C4-2B (cell line): Measurements from ENCODE around the gene LRRC26.
A peak's percentile ranks its signal among the peaks of the same experiment; 100 is the strongest.

Source experiments
- H3K27ac ChIP-seq: fragments of 450-650 bp; 2 replicates; pipeline ENCODE4 v1.5.1; 2017
- CTCF ChIP-seq: fragments of 450-650 bp; conservative IDR thresholded peaks from 2 replicates; pipeline ENCODE4 v1.5.1; 2017; ENCODE audit warnings: mild to moderate bottlenecking
- ZFX ChIP-seq: fragments of 450-650 bp; IDR thresholded peaks from 2 replicates; pipeline ENCODE4 v1.6.1; 2017

LRRC26 gene

GRCh38 chr9:137191691-137192447 is 22.0 kb upstream of the LRRC26 start:
- H3K27ac ChIP-seq = peak overlapping the region; percentile 93; the same call in 1 of the 2 replicates
- no peak for TF ChIP-seq CTCF
- TF ChIP-seq ZFX = no peak

GRCh38 chr9:137191245-137191644 is 21.4 kb upstream of the LRRC26 start:
- peak overlapping the region; percentile 93 for H3K27ac ChIP-seq
- TF ChIP-seq CTCF (no peak), ZFX (no peak)

GRCh38 chr9:137190315-137190856 is 20.5 kb upstream of the LRRC26 start:
- no peak; the same call in 1 of the 2 replicates for TF ChIP-seq CTCF
- peak overlapping the region; percentile 93 for H3K27ac ChIP-seq

- peak overlapping the region; percentile 93 for H3K27ac ChIP-seq
- TF ChIP-seq ZFX = no peak
- peak; percentile 44; the same call in 1 of the 2 replicates for TF ChIP-seq CTCF
Observed at GRCh38 chr9:137189297-137190295, 19.7 kb upstream of the LRRC26 start.

- H3K27ac ChIP-seq = peak within 1 kb of the TSS; percentile 93
- TF ChIP-seq ZFX (peak; percentile 83; the same call in 1 of the 2 replicates), CTCF (peak; percentile 79)
Observed at GRCh38 chr9:137188490-137189296, 18.8 kb upstream of the LRRC26 start, which contains the start of the genes ANAPC2 and SSNA1. Gene ANAPC2, minus strand, starts transcription at chr9:137188560. Its CDS starts 28 bp downstream, at chr9:137188532. Gene SSNA1, plus strand, starts transcription at chr9:137188676. Its CDS starts 51 bp downstream, at chr9:137188727.

GRCh38 chr9:137188086-137188489 is 18.2 kb upstream of the LRRC26 start:
- TF ChIP-seq CTCF = no peak
- TF ChIP-seq ZFX = no peak
- H3K27ac ChIP-seq = peak overlapping the region; percentile 93
